HG03280 (cell line): ENCODE measurements around the gene HYPK.
"Not testable (repeated sequence)": the region's sequence is repeated elsewhere in the genome, so short reads cannot be mapped to it uniquely, and the experiment has no call there.

Source experiments
- ATAC-seq: cut with Tn5 transposase; IDR thresholded peaks from one replicate; pipeline ENCODE4 v1.9.1; 2021; ENCODE audit warnings: mild to moderate bottlenecking, moderate library complexity; ENCODE audit not compliant: unreplicated experiment

HYPK gene

GRCh38 chr15:43832485-43832884, 32.1 kb downstream of the HYPK start:
- not testable (repeated sequence) for ATAC-seq

DNA sequence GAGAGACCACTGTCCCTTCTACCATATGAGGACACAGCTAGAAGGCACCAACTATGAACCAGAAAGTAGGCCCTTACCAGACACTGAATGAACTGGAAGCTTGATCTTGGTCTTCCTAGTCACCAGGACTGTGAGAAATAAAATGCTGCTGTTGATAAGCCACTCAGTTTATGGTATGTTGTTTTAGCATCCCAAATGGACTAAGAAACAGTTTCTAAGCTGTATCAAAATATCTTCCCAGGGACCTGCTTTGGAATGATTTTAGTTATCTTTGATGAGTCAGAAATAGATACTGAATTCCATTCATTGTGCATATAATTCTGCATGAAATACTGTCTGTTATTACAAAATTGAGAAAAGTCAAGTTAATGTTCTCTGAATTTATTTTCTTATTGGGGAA, 45.0 kb downstream of the HYPK start:
- no peak for ATAC-seq

DNA sequence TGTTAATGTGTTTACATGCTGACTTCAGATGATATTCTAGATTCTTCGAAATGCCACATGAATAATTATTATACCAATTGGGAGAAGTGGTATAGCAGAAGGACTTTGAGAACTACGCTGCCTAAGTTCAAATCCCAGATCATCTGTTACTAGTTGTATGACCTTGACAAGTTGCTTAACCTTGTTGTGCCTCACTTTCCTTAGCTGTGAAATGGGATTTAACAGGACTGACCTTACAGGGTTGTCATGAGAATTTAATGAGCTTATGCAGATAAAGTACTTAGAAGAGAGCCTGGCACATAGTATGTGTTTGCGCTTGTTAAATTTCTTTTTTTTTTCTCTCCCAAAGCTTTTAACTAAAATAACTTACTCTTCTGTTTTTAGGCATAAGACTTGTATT, 50.9 kb downstream of the HYPK start:
- ATAC-seq: no peak

GRCh38 chr15:43852607-43853006, 52.2 kb downstream of the HYPK start:
- no peak for ATAC-seq
